ENCODE measurements around the gene ZC3H6.
"Not testable (repeated sequence)": the region's sequence is repeated elsewhere in the genome, so short reads cannot be mapped to it uniquely, and the experiment has no call there.

Gene ZC3H6

GRCh38 chr2:112275887-112276773 lies 733 bp downstream of the ZC3H6 start:
- Histone ChIP-seq H3K79me2 (ENCODE audit: insufficient read depth, low read length) (peaks cover 18% of the 10 kb centered on the region), H3K36me3 (ENCODE audit: insufficient read depth, low read length) (no peaks in the 10 kb centered on the region), H3K27me3 (ENCODE audit: insufficient read depth, low read length, poor library complexity, severe bottlenecking) (peaks cover 4% of the 10 kb centered on the region), H3K9me2 (replicated peaks; ENCODE audit: low read depth, low read length) (no peaks in the 10 kb centered on the region), H2AFZ (ENCODE audit: low read length) (peak overlapping the region; percentile 80), H3K4me1 (ENCODE audit: insufficient read depth, low read length, poor library complexity, severe bottlenecking) (peaks cover 35% of the 10 kb centered on the region), H3K4me3 (ENCODE audit: low read length, poor library complexity, severe bottlenecking) (peak overlapping the region; percentile 90), H4K20me1 (ENCODE audit: insufficient read depth, low read length, poor library complexity, severe bottlenecking) (no peaks in the 10 kb centered on the region), H3K9ac (ENCODE audit: low read depth, low read length, poor library complexity, severe bottlenecking) (peak overlapping the region; percentile 100), H3K4me2 (ENCODE audit: low read depth, low read length, poor library complexity, severe bottlenecking) (peak overlapping the region; percentile 95), H3F3A (ENCODE audit: low read depth) (peaks cover 12% of the 10 kb centered on the region; the same call in 1 of the 2 replicates), H3K9me3 (ENCODE audit: insufficient read depth, low read depth, low read length) (no peaks in the 10 kb centered on the region)
- TF ChIP-seq CTCF (conservative IDR thresholded peaks at IDR 0.05; ENCODE audit: low read length) (no peak), EZH2phosphoT487 (IDR thresholded peaks at IDR 0.05; ENCODE audit: borderline replicate concordance) (no peak)

GRCh38 chr2:112276954-112277353 lies 1.6 kb downstream of the ZC3H6 start:
- Histone ChIP-seq H3K4me3 (ENCODE audit: low read length, poor library complexity, severe bottlenecking) (peak overlapping the region; percentile 90), H3F3A (ENCODE audit: low read depth) (peaks cover 12% of the 10 kb centered on the region; the same call in 1 of the 2 replicates), H3K9me3 (ENCODE audit: insufficient read depth, low read depth, low read length) (no peaks in the 10 kb centered on the region), H3K27me3 (ENCODE audit: insufficient read depth, low read length, poor library complexity, severe bottlenecking) (peaks cover 4% of the 10 kb centered on the region), H2AFZ (ENCODE audit: low read length) (no peak overlapping the region; the same call in 1 of the 2 replicates), H3K9ac (ENCODE audit: low read depth, low read length, poor library complexity, severe bottlenecking) (peak overlapping the region; percentile 100), H3K79me2 (ENCODE audit: insufficient read depth, low read length) (peaks cover 18% of the 10 kb centered on the region), H3K36me3 (ENCODE audit: insufficient read depth, low read length) (no peaks in the 10 kb centered on the region), H3K4me1 (ENCODE audit: insufficient read depth, low read length, poor library complexity, severe bottlenecking) (peaks cover 35% of the 10 kb centered on the region), H3K9me2 (replicated peaks; ENCODE audit: low read depth, low read length) (no peaks in the 10 kb centered on the region), H4K20me1 (ENCODE audit: insufficient read depth, low read length, poor library complexity, severe bottlenecking) (no peaks in the 10 kb centered on the region), H3K4me2 (ENCODE audit: low read depth, low read length, poor library complexity, severe bottlenecking) (peak overlapping the region; percentile 95)
- TF ChIP-seq EZH2phosphoT487 (IDR thresholded peaks at IDR 0.05; ENCODE audit: borderline replicate concordance): no peak
- no peak for TF ChIP-seq CTCF (conservative IDR thresholded peaks at IDR 0.05; ENCODE audit: low read length)

- Histone ChIP-seq H4K20me1 (ENCODE audit: insufficient read depth, low read length, poor library complexity, severe bottlenecking) (no peaks in the 10 kb centered on the region), H3K9me2 (replicated peaks; ENCODE audit: low read depth, low read length) (no peaks in the 10 kb centered on the region), H3F3A (ENCODE audit: low read depth) (peaks cover 7% of the 10 kb centered on the region; the same call in 1 of the 2 replicates), H3K4me2 (ENCODE audit: low read depth, low read length, poor library complexity, severe bottlenecking) (peak overlapping the region; percentile 95), H3K9me3 (ENCODE audit: insufficient read depth, low read depth, low read length) (no peaks in the 10 kb centered on the region), H2AFZ (ENCODE audit: low read length) (no peak overlapping the region), H3K9ac (ENCODE audit: low read depth, low read length, poor library complexity, severe bottlenecking) (peak overlapping the region; percentile 100), H3K36me3 (ENCODE audit: insufficient read depth, low read length) (no peaks in the 10 kb centered on the region), H3K27me3 (ENCODE audit: insufficient read depth, low read length, poor library complexity, severe bottlenecking) (peaks cover 4% of the 10 kb centered on the region), H3K79me2 (ENCODE audit: insufficient read depth, low read length) (peaks cover 18% of the 10 kb centered on the region), H3K4me1 (ENCODE audit: insufficient read depth, low read length, poor library complexity, severe bottlenecking) (peaks cover 35% of the 10 kb centered on the region), H3K4me3 (ENCODE audit: low read length, poor library complexity, severe bottlenecking) (peak overlapping the region; percentile 90)
- TF ChIP-seq CTCF (conservative IDR thresholded peaks at IDR 0.05; ENCODE audit: low read length) (no peak), EZH2phosphoT487 (IDR thresholded peaks at IDR 0.05; ENCODE audit: borderline replicate concordance) (no peak)
Observed at GRCh38 chr2:112277596-112278220, 2.3 kb downstream of the ZC3H6 start.

- H3K27me3 ChIP-seq (ENCODE audit: insufficient read depth, low read length, poor library complexity, severe bottlenecking); H4K20me1 ChIP-seq (ENCODE audit: insufficient read depth, low read length, poor library complexity, severe bottlenecking); H3K9ac ChIP-seq (ENCODE audit: low read depth, low read length, poor library complexity, severe bottlenecking); H3K79me2 ChIP-seq (ENCODE audit: insufficient read depth, low read length); H2AFZ ChIP-seq (ENCODE audit: low read length); H3K36me3 ChIP-seq (ENCODE audit: insufficient read depth, low read length); H3F3A ChIP-seq (ENCODE audit: low read depth); H3K9me2 ChIP-seq (replicated peaks; ENCODE audit: low read depth, low read length); H3K9me3 ChIP-seq (ENCODE audit: insufficient read depth, low read depth, low read length); H3K4me2 ChIP-seq (ENCODE audit: low read depth, low read length, poor library complexity, severe bottlenecking); H3K4me3 ChIP-seq (ENCODE audit: low read length, poor library complexity, severe bottlenecking): not testable (repeated sequence)
- peaks cover 13% of the 10 kb centered on the region for H3K4me1 ChIP-seq (ENCODE audit: insufficient read depth, low read length, poor library complexity, severe bottlenecking)
Observed at GRCh38 chr2:112282066-112282465, 6.7 kb downstream of the ZC3H6 start.

GRCh38 chr2:112283535-112283934 lies 8.1 kb downstream of the ZC3H6 start:
- H3K4me3 ChIP-seq (ENCODE audit: low read length, poor library complexity, severe bottlenecking); H4K20me1 ChIP-seq (ENCODE audit: insufficient read depth, low read length, poor library complexity, severe bottlenecking); H3K36me3 ChIP-seq (ENCODE audit: insufficient read depth, low read length); H3K27me3 ChIP-seq (ENCODE audit: insufficient read depth, low read length, poor library complexity, severe bottlenecking); H3K9me2 ChIP-seq (replicated peaks; ENCODE audit: low read depth, low read length); H2AFZ ChIP-seq (ENCODE audit: low read length); H3K9ac ChIP-seq (ENCODE audit: low read depth, low read length, poor library complexity, severe bottlenecking); H3K79me2 ChIP-seq (ENCODE audit: insufficient read depth, low read length); H3K4me2 ChIP-seq (ENCODE audit: low read depth, low read length, poor library complexity, severe bottlenecking); H3F3A ChIP-seq (ENCODE audit: low read depth); H3K9me3 ChIP-seq (ENCODE audit: insufficient read depth, low read depth, low read length); H3K4me1 ChIP-seq (ENCODE audit: insufficient read depth, low read length, poor library complexity, severe bottlenecking): not testable (repeated sequence)
